DND-41 (cell line): ENCODE results near the gene FBLN1.

ENCODE experiments used
- ATAC-seq: fragments of 200-7000 bp; cut with Tn5 transposase; 3 replicates; pipeline ENCODE4 v1.9.1; 2021; ENCODE audit warnings: low read depth; ENCODE audit not compliant: insufficient read depth
- DNase-seq: peaks from one replicate; pipeline ENCODE4 v3.0.0-alpha.2; 2020
- H2AFZ ChIP-seq: 2 replicates; pipeline ENCODE4 v1.6.0; 2012; ENCODE audit warnings: low read depth, low read length
- H3K27ac ChIP-seq: 2 replicates; pipeline ENCODE4 v1.5.1; 2012; ENCODE audit warnings: low read length, inconsistent platforms
- H3K27me3 ChIP-seq: fragments of 200-600 bp; sonication (generic); 2 replicates; pipeline ENCODE4 v1.6.0; 2012; ENCODE audit warnings: low read length, mild to moderate bottlenecking, inconsistent platforms; ENCODE audit not compliant: insufficient read depth, poor library complexity
- H3K36me3 ChIP-seq: 2 replicates; pipeline ENCODE4 v1.5.1; 2012; ENCODE audit warnings: low read length, inconsistent platforms; ENCODE audit not compliant: insufficient read depth
- H3K4me1 ChIP-seq: 2 replicates; pipeline ENCODE4 v1.5.1; 2012; ENCODE audit warnings: mild to moderate bottlenecking, low read length; ENCODE audit not compliant: insufficient read depth
- H3K4me2 ChIP-seq: 2 replicates; pipeline ENCODE4 v1.6.0; 2012; ENCODE audit warnings: mild to moderate bottlenecking, moderate library complexity, low read length, inconsistent platforms; ENCODE audit not compliant: insufficient read depth
- H3K4me3 ChIP-seq, 2 experiments: fragments of 200-600 bp in 1 of 2; shearing (Covaris generic) in 1 of 2; 2 replicates each; pipeline ENCODE4 v1.5.1; 2012 to 2016; ENCODE audit warnings: inconsistent platforms in 2 of 2, low read length in 2 of 2, mild to moderate bottlenecking in 2 of 2, low read depth in 1 of 2, moderate library complexity in 1 of 2
- H3K79me2 ChIP-seq: 2 replicates; pipeline ENCODE4 v1.6.0; 2012; ENCODE audit warnings: low read length, inconsistent platforms; ENCODE audit not compliant: insufficient read depth
- H3K9ac ChIP-seq: 2 replicates; pipeline ENCODE4 v1.6.0; 2012; ENCODE audit warnings: low read depth, mild to moderate bottlenecking, inconsistent platforms, low read length, moderate library complexity
- H3K9me3 ChIP-seq: 2 replicates; pipeline ENCODE4 v1.5.1; 2012; ENCODE audit warnings: low read length, moderate library complexity, mild to moderate bottlenecking, inconsistent platforms; ENCODE audit not compliant: insufficient read depth, severe bottlenecking
- H4K20me1 ChIP-seq: 2 replicates; pipeline ENCODE4 v1.6.0; 2012; ENCODE audit warnings: low read length; ENCODE audit not compliant: insufficient read depth
- CTCF ChIP-seq: IDR thresholded peaks from 2 replicates; pipeline ENCODE4 v1.5.1; 2012; ENCODE audit warnings: borderline replicate concordance, low read length, moderate library complexity, mild to moderate bottlenecking; ENCODE audit not compliant: poor library complexity, severe bottlenecking; ENCODE audit errors: extremely low read depth
- EZH2 ChIP-seq: IDR thresholded peaks from 3 replicates; pipeline ENCODE4 v1.6.1; 2012; ENCODE audit warnings: borderline replicate concordance, low read depth, mild to moderate bottlenecking, moderate library complexity, low read length, inconsistent platforms; ENCODE audit not compliant: severe bottlenecking

Gene FBLN1

GRCh38 chr22:45576273-45576625 lies 73.6 kb downstream of the FBLN1 start:
- H3K9ac ChIP-seq, result no peak overlapping the region
- TF ChIP-seq EZH2 (no peak), CTCF (no peak)
- H3K79me2 ChIP-seq, result no peaks in the 10 kb centered on the region

DNA sequence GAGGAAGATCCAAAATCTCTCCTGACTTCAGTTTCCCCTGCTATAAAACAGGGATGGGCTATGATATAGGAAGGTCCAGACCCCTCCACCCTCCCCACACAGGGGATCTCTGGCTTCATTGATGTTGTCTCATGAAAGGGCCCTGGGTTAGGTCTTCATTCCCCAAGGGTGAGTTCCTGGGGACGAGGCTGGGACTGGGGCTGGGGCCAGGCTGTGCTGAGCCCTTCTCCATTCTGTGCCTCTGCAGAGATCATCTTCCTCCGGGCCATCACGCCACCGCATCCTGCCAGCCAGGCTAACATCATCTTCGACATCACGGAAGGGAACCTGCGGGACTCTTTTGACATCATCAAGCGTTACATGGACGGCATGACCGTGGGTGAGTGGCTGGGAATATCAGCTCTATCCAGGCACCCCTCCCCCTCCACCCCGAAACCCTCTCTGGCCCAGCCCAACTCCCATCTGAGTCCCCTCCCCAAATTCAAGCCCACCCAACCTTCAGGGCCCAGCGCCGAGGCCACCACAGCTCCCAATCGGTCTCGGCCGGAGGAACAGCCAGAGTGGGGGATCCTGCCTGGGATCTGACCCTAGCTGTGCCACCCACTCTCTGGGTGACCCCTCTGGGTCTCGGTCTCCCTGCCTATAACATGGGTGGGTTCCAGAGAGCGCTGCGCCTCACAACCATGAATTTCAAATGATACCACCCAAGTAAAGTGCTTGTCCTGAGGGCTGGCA lies 74.2 kb downstream of the FBLN1 start:
- no peak overlapping the region for H3K4me3 ChIP-seq
- peaks cover 10% of the 10 kb centered on the region; the same call in 1 of the 2 replicates for H4K20me1 ChIP-seq
- no peaks in the 10 kb centered on the region for H3K36me3 ChIP-seq
- H3K27me3 ChIP-seq, result no peaks in the 10 kb centered on the region
- no peak overlapping the region for H2AFZ ChIP-seq
- H3K79me2 ChIP-seq, result no peaks in the 10 kb centered on the region
- TF ChIP-seq CTCF, result no peak
- TF ChIP-seq EZH2, result no peak
- peaks cover 2% of the 10 kb centered on the region; the same call in 1 of the 2 replicates for H3K4me1 ChIP-seq
- DNase-seq (no peak), ATAC-seq (no peak)
- no peak overlapping the region for H3K27ac ChIP-seq
- no peak overlapping the region for H3K9ac ChIP-seq
- H3K9me3 ChIP-seq, result no peaks in the 10 kb centered on the region
- no peak overlapping the region for H3K4me2 ChIP-seq

More at GRCh38 chr22:45576273-45576625, 73.6 kb downstream of the FBLN1 start:
- no peaks in the 10 kb centered on the region for H3K27me3 ChIP-seq
- H2AFZ ChIP-seq, result no peak overlapping the region
- no peak for ATAC-seq
- peaks cover 5% of the 10 kb centered on the region for H3K9me3 ChIP-seq
- peaks cover 2% of the 10 kb centered on the region; the same call in 1 of the 2 replicates for H3K4me1 ChIP-seq
- DNase-seq, result no peak
- H3K27ac ChIP-seq, result no peak overlapping the region
- no peaks in the 10 kb centered on the region for H3K36me3 ChIP-seq
- H4K20me1 ChIP-seq, result peaks cover 6% of the 10 kb centered on the region; the same call in 1 of the 2 replicates
- no peak overlapping the region for H3K4me3 ChIP-seq
- H3K4me2 ChIP-seq, result no peak overlapping the region

DNA sequence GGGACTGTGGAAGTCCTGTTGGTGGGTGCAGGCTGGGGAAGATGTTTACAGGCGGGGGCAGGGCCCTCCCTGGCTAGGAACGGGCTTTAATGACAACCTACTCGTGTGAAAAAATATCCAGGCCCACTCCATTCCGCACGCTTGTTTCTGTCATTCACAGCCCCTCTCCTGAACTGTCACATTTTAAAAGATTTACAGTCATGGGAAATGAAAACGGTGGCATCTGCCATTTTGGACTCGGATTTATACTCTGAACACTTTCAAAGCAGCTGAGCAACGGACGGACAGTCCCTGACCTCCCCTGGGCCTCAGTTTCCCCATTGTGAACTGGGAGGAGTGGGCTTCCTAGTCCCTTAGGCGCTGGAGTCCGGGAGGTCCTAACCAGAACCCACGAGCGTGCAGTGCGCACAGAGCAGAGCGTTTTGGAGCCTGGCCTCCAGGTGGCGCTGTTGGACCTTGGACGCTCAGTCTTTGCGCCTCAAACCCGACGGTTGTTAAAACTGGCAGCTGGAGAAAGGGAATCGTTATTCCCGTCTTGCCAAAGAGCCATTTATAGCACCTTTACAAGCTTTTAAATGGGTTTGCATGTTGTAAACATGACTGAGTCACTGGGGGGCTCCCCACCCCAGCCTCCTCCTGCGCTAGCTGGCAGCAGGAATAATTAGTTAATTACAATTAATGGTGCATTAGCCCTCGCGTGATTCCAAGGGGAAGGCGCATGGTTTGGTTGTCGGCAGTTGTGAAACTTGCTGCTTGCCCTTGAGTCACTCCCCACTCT lies 75.3 kb downstream of the FBLN1 start:
- H3K36me3 ChIP-seq, result no peaks in the 10 kb centered on the region
- H3K79me2 ChIP-seq, result no peaks in the 10 kb centered on the region
- no peak overlapping the region for H3K9ac ChIP-seq
- TF ChIP-seq CTCF, result peak; percentile 99
- no peak for TF ChIP-seq EZH2
- H3K4me2 ChIP-seq, result no peak overlapping the region; the same call in 1 of the 2 replicates
- H4K20me1 ChIP-seq, result peaks cover 10% of the 10 kb centered on the region; the same call in 1 of the 2 replicates
- H3K27ac ChIP-seq, result no peak overlapping the region
- H3K4me3 ChIP-seq, result no peak overlapping the region
- no peaks in the 10 kb centered on the region for H3K9me3 ChIP-seq
- H3K4me1 ChIP-seq, result peaks cover 2% of the 10 kb centered on the region; the same call in 1 of the 2 replicates
- DNase-seq (peak; percentile 80), ATAC-seq (peak; percentile 95)
- no peak overlapping the region for H2AFZ ChIP-seq
- H3K27me3 ChIP-seq, result no peaks in the 10 kb centered on the region
